CD4-positive, alpha-beta T cell treated with Interleukin-10 for 1 hour (primary cell): ENCODE results near the gene SPATA13.

Experiments used
- DNase-seq: peaks from one replicate; pipeline ENCODE4 v3.0.0-alpha.2; 2020

SPATA13 gene

GRCh38 chr13:24142453-24142852 is 18.1 kb upstream of the SPATA13 start:
- DNase-seq, result no peak

GRCh38 chr13:24142886-24143285 is 17.6 kb upstream of the SPATA13 start:
- DNase-seq, result no peak

- DNase-seq, result no peak
These were observed 15.3 kb upstream of the SPATA13 start for GRCh38 chr13:24145240-24145639.

GRCh38 chr13:24145674-24146073 is 14.8 kb upstream of the SPATA13 start:
- no peak for DNase-seq

GRCh38 chr13:24146961-24147569 is 13.5 kb upstream of the SPATA13 start:
- DNase-seq, result no peak

GRCh38 chr13:24147570-24147963 is 13.0 kb upstream of the SPATA13 start:
- no peak for DNase-seq

- DNase-seq, result no peak
These were observed 11.9 kb upstream of the SPATA13 start for GRCh38 chr13:24148414-24149235.

- DNase-seq, result no peak
These were observed 11.1 kb upstream of the SPATA13 start for GRCh38 chr13:24149246-24150032.

- DNase-seq, result no peak
These were observed 9.9 kb upstream of the SPATA13 start for GRCh38 chr13:24150572-24150971.

- DNase-seq, result no peak
These were observed 8.7 kb upstream of the SPATA13 start for GRCh38 chr13:24151864-24152263.

- DNase-seq, result no peak
These were observed 8.0 kb upstream of the SPATA13 start for GRCh38 chr13:24152292-24153214.

- no peak for DNase-seq
These were observed 7.2 kb upstream of the SPATA13 start for GRCh38 chr13:24153347-24153746.

- no peak for DNase-seq
These were observed 6.4 kb upstream of the SPATA13 start for GRCh38 chr13:24153979-24154701.

GRCh38 chr13:24159357-24159756 is 1.2 kb upstream of the SPATA13 start:
- DNase-seq, result no peak

- peak; percentile 39 for DNase-seq
These were observed 673 bp downstream of the SPATA13 start for GRCh38 chr13:24161010-24161775.

GRCh38 chr13:24161980-24162525 is 1.5 kb downstream of the SPATA13 start:
- DNase-seq, result no peak

- no peak for DNase-seq
These were observed 2.1 kb downstream of the SPATA13 start for GRCh38 chr13:24162604-24163003.

GRCh38 chr13:24165746-24166145 is 5.2 kb downstream of the SPATA13 start:
- DNase-seq, result no peak

- DNase-seq, result no peak
These were observed 6.0 kb downstream of the SPATA13 start for GRCh38 chr13:24166561-24166960.

GRCh38 chr13:24167666-24168391 is 7.3 kb downstream of the SPATA13 start:
- DNase-seq, result no peak
